SK-N-SH (cell line): ENCODE data around the gene IFNA5. TPM values are rescaled to one million over a fixed set of nuclear protein-coding genes. Genes with fewer than 3 reads are reported as not detected.

Experiments used
- CTCF ChIA-PET: fragments of 300-600, 350-600 bp; formaldehyde crosslinking; extraction: SDS; loops from one replicate; lab custom pipeline; 2021; lab: Yijun Ruan, JAX
- POLR2A ChIA-PET: fragments of 350-600 bp; sonication (Branson Sonifier 250); formaldehyde crosslinking; extraction: SDS; loops from one replicate; lab custom pipeline; 2020; ENCODE audit warnings: antibody characterized with exemption, inconsistent platforms; lab: Yijun Ruan, JAX
- DNase-seq: peaks from one replicate; pipeline ENCODE4 v3.0.0; 2012
- H2AFZ ChIP-seq: fragments of 200-600 bp; sonication (generic); 2 replicates; pipeline ENCODE4 v1.8.1; 2016; ENCODE audit warnings: antibody characterized with exemption, mild to moderate bottlenecking, low read depth
- H3F3A ChIP-seq: fragments of 200-600 bp; sonication (generic); replicated peaks from 2 replicates; pipeline ENCODE3; 2016; ENCODE audit warnings: antibody characterized with exemption, mild to moderate bottlenecking; ENCODE audit not compliant: insufficient read depth
- H3K27ac ChIP-seq, 2 experiments: fragments of 200-500 bp in 1 of 2; fragments of 200-600 bp in 1 of 2; sonication (Bioruptor generic) in 1 of 2; sonication (generic), shearing (Covaris generic) in 1 of 2; 2 replicates each; pipeline versions ENCODE4 v1.5.1 to v1.6.1; 2014 to 2016; ENCODE audit warnings: low read depth in 2 of 2, inconsistent platforms in 1 of 2, low read length in 1 of 2, mild to moderate bottlenecking in 1 of 2, mixed read lengths in 1 of 2
- H3K27me3 ChIP-seq: fragments of 200-600 bp; sonication (generic), shearing (Covaris generic); 2 replicates; pipeline ENCODE4 v1.6.1; 2016; ENCODE audit warnings: mixed run types; ENCODE audit not compliant: insufficient read depth
- H3K36me3 ChIP-seq, 2 experiments: fragments of 200-500 bp in 1 of 2; fragments of 200-600 bp in 1 of 2; sonication (Bioruptor generic) in 1 of 2; sonication (generic) in 1 of 2; replicated peaks in 1 of 2; 2 replicates each; pipeline versions ENCODE3 to v1.5.1; 2014 to 2016; ENCODE audit warnings: low read length in 1 of 2, mild to moderate bottlenecking in 1 of 2; ENCODE audit not compliant: insufficient read depth in 2 of 2, control insufficient read depth in 1 of 2
- H3K4me1 ChIP-seq, 2 experiments: fragments of 200-500 bp in 1 of 2; fragments of 200-600 bp in 1 of 2; sonication (Bioruptor generic) in 1 of 2; sonication (generic), shearing (Covaris generic) in 1 of 2; 2 replicates each; pipeline versions ENCODE4 v1.5.1 to v1.6.1; 2014 to 2016; ENCODE audit warnings: low read depth in 1 of 2, low read length in 1 of 2, mixed run types in 1 of 2; ENCODE audit not compliant: insufficient read depth in 2 of 2, control insufficient read depth in 1 of 2
- H3K4me2 ChIP-seq: fragments of 200-600 bp; sonication (generic), shearing (Covaris generic); 2 replicates; pipeline ENCODE4 v1.6.1; 2017; ENCODE audit warnings: mixed run types
- H3K4me3 ChIP-seq, 2 experiments: fragments of 200-500 bp in 1 of 2; fragments of 200-600 bp in 1 of 2; sonication (Bioruptor generic) in 1 of 2; sonication (generic), shearing (Covaris generic) in 1 of 2; 2 replicates each; pipeline versions ENCODE4 v1.5.1 to v1.8.1; 2014 to 2016; ENCODE audit warnings: low read depth in 2 of 2, inconsistent platforms in 1 of 2, low read length in 1 of 2, mild to moderate bottlenecking in 1 of 2, mixed read lengths in 1 of 2, moderate library complexity in 1 of 2
- H3K79me2 ChIP-seq: fragments of 200-600 bp; sonication (generic); 2 replicates; pipeline ENCODE4 v1.8.1; 2017; ENCODE audit warnings: mild to moderate bottlenecking; ENCODE audit not compliant: insufficient read depth
- H3K9ac ChIP-seq: fragments of 200-600 bp; sonication (generic); 2 replicates; pipeline ENCODE4 v1.6.1; 2017; ENCODE audit warnings: mixed run types
- H3K9me2 ChIP-seq: fragments of 200-600 bp; sonication (generic); 2 replicates; pipeline ENCODE4 v1.6.1; 2017; ENCODE audit warnings: mixed run types
- H3K9me3 ChIP-seq: fragments of 200-600 bp; sonication (generic); 2 replicates; pipeline ENCODE4 v1.6.1; 2017; ENCODE audit warnings: mixed run types, mild to moderate bottlenecking, moderate library complexity
- H4K20me1 ChIP-seq: fragments of 200-600 bp; sonication (generic); 2 replicates; pipeline ENCODE4 v1.6.1; 2017; ENCODE audit warnings: mild to moderate bottlenecking, mixed run types; ENCODE audit not compliant: insufficient read depth
- CHD2 ChIP-seq: fragments of 150-350 bp; IDR thresholded peaks from 2 replicates; pipeline ENCODE4 v1.6.1; 2018; ENCODE audit warnings: low read length; ENCODE audit not compliant: partially characterized antibody
- ELF1 ChIP-seq: IDR thresholded peaks from 2 replicates; pipeline ENCODE4 v1.4.0; 2012
- FOSL2 ChIP-seq: IDR thresholded peaks from 2 replicates; pipeline ENCODE4 v1.4.0; 2012; ENCODE audit warnings: low read depth, mild to moderate bottlenecking, moderate library complexity, borderline replicate concordance
- MEF2A ChIP-seq: IDR thresholded peaks from 2 replicates; pipeline ENCODE4 v1.4.0; 2012; ENCODE audit warnings: low read depth, borderline replicate concordance
- MXI1 ChIP-seq: IDR thresholded peaks from 2 replicates; pipeline ENCODE4 v1.6.1; 2012; ENCODE audit warnings: mild to moderate bottlenecking, low read depth, low read length, improper control_type of control experiment
- NFIC ChIP-seq: IDR thresholded peaks from 2 replicates; pipeline ENCODE4 v1.4.0; 2012; ENCODE audit warnings: borderline replicate concordance
- NRF1 ChIP-seq: IDR thresholded peaks from 2 replicates; pipeline ENCODE4 v1.6.1; 2012; ENCODE audit warnings: low read depth, mild to moderate bottlenecking, low read length
- RCOR1 ChIP-seq: fragments of 150-350 bp; IDR thresholded peaks from 2 replicates; pipeline ENCODE4 v1.6.1; 2017; ENCODE audit warnings: antibody characterized with exemption, low read length
- RFX5 ChIP-seq: IDR thresholded peaks from 2 replicates; pipeline ENCODE4 v1.6.1; 2012; ENCODE audit warnings: mild to moderate bottlenecking, improper control_type of control experiment, low read length
- RXRA ChIP-seq: IDR thresholded peaks from 2 replicates; pipeline ENCODE4 v1.4.0; 2012; ENCODE audit warnings: low read depth, mild to moderate bottlenecking, borderline replicate concordance
- SIN3A ChIP-seq: IDR thresholded peaks from 2 replicates; pipeline ENCODE4 v1.6.1; 2012; ENCODE audit warnings: low read depth, mild to moderate bottlenecking, low read length, moderate library complexity, borderline replicate concordance
- TEAD4 ChIP-seq: IDR thresholded peaks from 2 replicates; pipeline ENCODE4 v1.4.0; 2012; ENCODE audit warnings: mild to moderate bottlenecking, borderline replicate concordance; ENCODE audit not compliant: insufficient read depth
- WGBS: methylation state at CpG from one replicate; pipeline ENCODE4 v1.1.6; 2017; ENCODE audit warnings: low lambda C conversion rate; 5-methylcytosine and 5-hydroxymethylcytosine counted together
- polyA plus RNA-seq, 3 experiments: library from polyadenylated mRNA; depleted of rRNA; stranded (reverse); fragments of >200 nt; gene quantifications; 2 replicates each; pipeline ENCODE4 v1.2.3, GENCODE V29; 2012
- TF ChIP-seq, protein P1 (sequence below): IDR thresholded peaks from 2 replicates; pipeline ENCODE4; 2012
- TF ChIP-seq, protein P2 (sequence below): IDR thresholded peaks from 2 replicates; pipeline ENCODE4 v1.6.1; 2012; ENCODE audit warnings: mild to moderate bottlenecking, low read depth, low read length, moderate library complexity
- TF ChIP-seq, protein P3 (sequence below): IDR thresholded peaks from 2 replicates; pipeline ENCODE4 v1.4.0; 2012; ENCODE audit warnings: low read depth, borderline replicate concordance

The IFNA5 gene
- polyA plus RNA-seq, 1 of the 3 experiments (the other 2 are of a cell fraction) = not detected

DNA sequence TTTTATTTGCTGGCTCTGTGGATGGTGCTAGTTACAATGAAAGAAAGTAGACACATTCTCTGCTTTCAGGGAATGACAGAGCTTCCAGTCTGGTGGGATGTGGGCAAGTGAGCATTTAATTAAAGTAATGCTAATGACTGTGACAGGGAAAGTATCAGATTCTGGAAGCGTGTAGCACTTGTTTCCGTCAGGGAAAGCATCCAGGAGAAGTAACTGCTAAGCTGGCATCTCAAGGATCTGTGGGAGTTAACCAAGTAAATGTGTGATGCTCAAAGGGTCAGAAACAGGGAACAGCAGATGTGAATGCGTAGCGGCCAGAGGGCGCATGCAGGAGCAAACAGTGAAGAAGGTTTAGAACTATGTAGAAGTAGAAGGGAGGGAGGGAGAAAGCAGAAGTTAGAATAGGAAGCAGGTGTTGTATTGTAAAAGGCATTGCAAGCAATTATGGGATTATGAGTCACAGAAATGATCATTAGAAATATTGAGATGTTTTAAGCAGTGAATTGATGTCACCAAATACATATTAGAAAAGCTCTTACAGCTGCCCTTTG, 17.9 kb upstream of the IFNA5 start (continued):
- no peak for TF ChIP-seq RFX5
- TF ChIP-seq, protein P1, sequence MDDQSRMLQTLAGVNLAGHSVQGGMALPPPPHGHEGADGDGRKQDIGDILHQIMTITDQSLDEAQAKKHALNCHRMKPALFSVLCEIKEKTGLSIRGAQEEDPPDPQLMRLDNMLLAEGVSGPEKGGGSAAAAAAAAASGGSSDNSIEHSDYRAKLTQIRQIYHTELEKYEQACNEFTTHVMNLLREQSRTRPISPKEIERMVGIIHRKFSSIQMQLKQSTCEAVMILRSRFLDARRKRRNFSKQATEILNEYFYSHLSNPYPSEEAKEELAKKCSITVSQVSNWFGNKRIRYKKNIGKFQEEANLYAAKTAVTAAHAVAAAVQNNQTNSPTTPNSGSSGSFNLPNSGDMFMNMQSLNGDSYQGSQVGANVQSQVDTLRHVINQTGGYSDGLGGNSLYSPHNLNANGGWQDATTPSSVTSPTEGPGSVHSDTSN = no peak

DNA sequence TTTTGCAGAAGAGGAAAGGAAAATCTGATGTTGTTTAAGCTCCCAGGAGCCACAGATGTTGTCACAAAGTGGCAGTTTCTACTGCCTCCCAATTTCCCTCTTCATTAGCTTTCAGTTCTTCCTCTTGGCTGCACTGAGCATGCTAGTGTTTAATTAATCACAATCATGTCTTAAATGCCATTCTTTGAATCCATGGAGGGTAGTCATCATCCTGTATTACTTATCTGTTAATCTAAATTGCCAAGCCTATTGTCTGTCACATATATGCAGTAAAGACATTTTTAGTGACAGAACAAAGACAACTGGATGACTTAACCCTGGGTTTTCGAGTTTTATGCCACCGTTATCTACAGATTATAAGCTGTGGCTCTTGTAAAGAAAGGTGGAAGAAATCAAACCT, 15.4 kb upstream of the IFNA5 start:
- DNase-seq = no peak
- Histone ChIP-seq H3K27ac (no peak overlapping the region), H3K4me1 (no peaks in the 10 kb centered on the region), H3K9ac (no peak overlapping the region), H2AFZ (no peak overlapping the region)
- TF ChIP-seq RFX5 = no peak
- no peak for TF ChIP-seq CHD2
- no peak for TF ChIP-seq FOSL2
- TF ChIP-seq, protein P2, sequence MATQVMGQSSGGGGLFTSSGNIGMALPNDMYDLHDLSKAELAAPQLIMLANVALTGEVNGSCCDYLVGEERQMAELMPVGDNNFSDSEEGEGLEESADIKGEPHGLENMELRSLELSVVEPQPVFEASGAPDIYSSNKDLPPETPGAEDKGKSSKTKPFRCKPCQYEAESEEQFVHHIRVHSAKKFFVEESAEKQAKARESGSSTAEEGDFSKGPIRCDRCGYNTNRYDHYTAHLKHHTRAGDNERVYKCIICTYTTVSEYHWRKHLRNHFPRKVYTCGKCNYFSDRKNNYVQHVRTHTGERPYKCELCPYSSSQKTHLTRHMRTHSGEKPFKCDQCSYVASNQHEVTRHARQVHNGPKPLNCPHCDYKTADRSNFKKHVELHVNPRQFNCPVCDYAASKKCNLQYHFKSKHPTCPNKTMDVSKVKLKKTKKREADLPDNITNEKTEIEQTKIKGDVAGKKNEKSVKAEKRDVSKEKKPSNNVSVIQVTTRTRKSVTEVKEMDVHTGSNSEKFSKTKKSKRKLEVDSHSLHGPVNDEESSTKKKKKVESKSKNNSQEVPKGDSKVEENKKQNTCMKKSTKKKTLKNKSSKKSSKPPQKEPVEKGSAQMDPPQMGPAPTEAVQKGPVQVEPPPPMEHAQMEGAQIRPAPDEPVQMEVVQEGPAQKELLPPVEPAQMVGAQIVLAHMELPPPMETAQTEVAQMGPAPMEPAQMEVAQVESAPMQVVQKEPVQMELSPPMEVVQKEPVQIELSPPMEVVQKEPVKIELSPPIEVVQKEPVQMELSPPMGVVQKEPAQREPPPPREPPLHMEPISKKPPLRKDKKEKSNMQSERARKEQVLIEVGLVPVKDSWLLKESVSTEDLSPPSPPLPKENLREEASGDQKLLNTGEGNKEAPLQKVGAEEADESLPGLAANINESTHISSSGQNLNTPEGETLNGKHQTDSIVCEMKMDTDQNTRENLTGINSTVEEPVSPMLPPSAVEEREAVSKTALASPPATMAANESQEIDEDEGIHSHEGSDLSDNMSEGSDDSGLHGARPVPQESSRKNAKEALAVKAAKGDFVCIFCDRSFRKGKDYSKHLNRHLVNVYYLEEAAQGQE = no peak
- TF ChIP-seq, protein P3, sequence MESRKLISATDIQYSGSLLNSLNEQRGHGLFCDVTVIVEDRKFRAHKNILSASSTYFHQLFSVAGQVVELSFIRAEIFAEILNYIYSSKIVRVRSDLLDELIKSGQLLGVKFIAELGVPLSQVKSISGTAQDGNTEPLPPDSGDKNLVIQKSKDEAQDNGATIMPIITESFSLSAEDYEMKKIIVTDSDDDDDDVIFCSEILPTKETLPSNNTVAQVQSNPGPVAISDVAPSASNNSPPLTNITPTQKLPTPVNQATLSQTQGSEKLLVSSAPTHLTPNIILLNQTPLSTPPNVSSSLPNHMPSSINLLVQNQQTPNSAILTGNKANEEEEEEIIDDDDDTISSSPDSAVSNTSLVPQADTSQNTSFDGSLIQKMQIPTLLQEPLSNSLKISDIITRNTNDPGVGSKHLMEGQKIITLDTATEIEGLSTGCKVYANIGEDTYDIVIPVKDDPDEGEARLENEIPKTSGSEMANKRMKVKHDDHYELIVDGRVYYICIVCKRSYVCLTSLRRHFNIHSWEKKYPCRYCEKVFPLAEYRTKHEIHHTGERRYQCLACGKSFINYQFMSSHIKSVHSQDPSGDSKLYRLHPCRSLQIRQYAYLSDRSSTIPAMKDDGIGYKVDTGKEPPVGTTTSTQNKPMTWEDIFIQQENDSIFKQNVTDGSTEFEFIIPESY = no peak
- no peak for TF ChIP-seq NFIC
- no peak for TF ChIP-seq TEAD4
- TF ChIP-seq MXI1 = no peak
- TF ChIP-seq SIN3A = no peak
- TF ChIP-seq MEF2A = no peak
- no peak for TF ChIP-seq ELF1
- no peak for TF ChIP-seq RXRA
- TF ChIP-seq NRF1 = no peak
- no peak for TF ChIP-seq RCOR1
- TF ChIP-seq, all 33 proteins: peak for 0
- CTCF ChIA-PET = interaction anchor here (0.9 to 13.7 kb wide), 7 partner anchors 9 to 138 kb away, joined by 3 to 239 read pairs (median 5); partner anchors contain the start of gene KLHL9
- H3K79me2 ChIP-seq = peaks cover 11% of the 10 kb centered on the region; the same call in 1 of the 2 replicates
- no peak overlapping the region for H3K4me3 ChIP-seq
- H4K20me1 ChIP-seq = peaks cover 20% of the 10 kb centered on the region
- WGBS = 70% methylated on average over 2 of the region's 2 CpGs
- peaks cover 30 to 38% of the 10 kb centered on the region in 2 experiments for H3K36me3 ChIP-seq
- H3K27me3 ChIP-seq = no peaks in the 10 kb centered on the region
- POLR2A ChIA-PET = no interaction called here
- no peaks in the 10 kb centered on the region for H3K9me2 ChIP-seq
- H3K9me3 ChIP-seq = no peaks in the 10 kb centered on the region
- H3K4me2 ChIP-seq = no peak overlapping the region
- H3F3A ChIP-seq = peaks cover 12% of the 10 kb centered on the region
